B cell (primary cell): ENCODE data around the gene MLLT3.

Experiments
- CTCF ChIP-seq: fragments of 200-600 bp; IDR thresholded peaks from one replicate; pipeline ENCODE4 v1.8.0; 2022; ENCODE audit warnings: antibody characterized with exemption, mild to moderate bottlenecking
- EZH2 ChIP-seq: IDR thresholded peaks from 2 replicates; pipeline ENCODE4 v1.6.1; 2012; ENCODE audit warnings: borderline replicate concordance, low read depth, mild to moderate bottlenecking, moderate library complexity, low read length; ENCODE audit not compliant: insufficient read depth, poor library complexity, severe bottlenecking

GRCh38 chr9:20305452-20305851 is 316.8 kb downstream of the MLLT3 start:
- TF ChIP-seq CTCF: no peak
- no peak for TF ChIP-seq EZH2
